Muscle layer of duodenum (tissue), 2 donors: ENCODE data around the gene SIAH2.

Experiments used
- H3K27ac ChIP-seq: one replicate; pipeline ENCODE4 v1.7.0; 2013; ENCODE audit warnings: mild to moderate bottlenecking, low read length
- H3K27me3 ChIP-seq: one replicate; pipeline ENCODE4 v1.7.0; 2013; ENCODE audit warnings: low read depth, mild to moderate bottlenecking, control low read depth, low read length
- H3K36me3 ChIP-seq, 2 donors: one replicate each; pipeline ENCODE4 v1.7.0; 2013; ENCODE audit warnings: low read length in 2 of 2, control low read depth in 1 of 2, mild to moderate bottlenecking in 1 of 2; ENCODE audit not compliant: insufficient read depth in 2 of 2, control insufficient read depth in 1 of 2
- H3K4me1 ChIP-seq, 2 donors: one replicate each; pipeline ENCODE4 v1.7.0; 2013; ENCODE audit warnings: low read length in 2 of 2, mild to moderate bottlenecking in 2 of 2, control low read depth in 1 of 2, moderate library complexity in 1 of 2; ENCODE audit not compliant: insufficient read depth in 2 of 2, control insufficient read depth in 1 of 2
- H3K4me3 ChIP-seq, 2 donors: one replicate each; pipeline ENCODE4 v1.7.0; 2013; ENCODE audit warnings: low read length in 2 of 2, low read depth in 1 of 2, mild to moderate bottlenecking in 1 of 2
- H3K9me3 ChIP-seq, 2 donors: one replicate each; pipeline ENCODE4 v1.7.0; 2013; ENCODE audit warnings: low read length in 2 of 2, control low read depth in 1 of 2, mild to moderate bottlenecking in 1 of 2; ENCODE audit not compliant: control insufficient read depth in 1 of 2
- donor health status: healthy.

SIAH2 gene

DNA sequence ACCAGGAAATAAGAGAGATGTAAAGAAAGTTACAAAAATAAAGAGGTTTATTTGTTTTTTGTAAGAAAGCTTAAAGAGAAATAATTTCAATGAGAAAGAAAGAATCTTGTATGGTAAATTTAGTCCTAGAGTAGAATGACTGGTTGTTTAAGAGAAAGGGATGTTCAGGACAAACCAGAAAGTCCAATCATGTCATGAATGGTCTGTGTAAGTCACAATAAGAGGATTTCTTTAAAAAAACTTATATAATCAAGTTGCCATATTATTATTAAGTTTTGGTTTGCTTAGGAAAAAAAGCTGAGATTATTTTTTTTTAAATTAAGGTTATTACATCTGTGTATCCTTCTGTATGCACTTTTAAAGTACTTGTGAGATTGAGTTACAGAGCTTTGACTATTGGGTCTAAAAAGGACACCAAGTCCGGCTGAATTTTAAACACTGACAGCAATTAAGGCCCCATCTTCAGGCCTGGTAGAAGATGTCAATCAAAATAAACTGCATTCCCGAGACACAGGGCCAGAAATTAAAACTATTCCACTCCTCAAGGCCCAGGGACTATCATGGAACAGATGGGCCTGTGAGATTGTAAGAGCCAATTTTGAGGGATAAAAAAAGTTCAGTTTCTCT is 71.4 kb downstream of the SIAH2 start:
- no peaks in the 10 kb centered on the region for H3K4me1 ChIP-seq
- no peaks in the 10 kb centered on the region for H3K36me3 ChIP-seq
- no peak overlapping the region for H3K4me3 ChIP-seq
- no peaks in the 10 kb centered on the region for H3K9me3 ChIP-seq
- H3K27me3 ChIP-seq: no peaks in the 10 kb centered on the region
- H3K27ac ChIP-seq: no peak overlapping the region
